ENCODE data around the gene KRTAP9-2. TPM values are rescaled to one million over a fixed set of nuclear protein-coding genes. Genes with fewer than 3 reads are reported as not detected.
"Not testable (repeated sequence)": the region's sequence is repeated elsewhere in the genome, so short reads cannot be mapped to it uniquely, and the experiment has no call there.

Gene KRTAP9-2
- total RNA-seq = not detected

GRCh38 chr17:41226598-41227095 lies at the start of gene KRTAP9-2:
Gene KRTAP9-2 (plus strand): TSS chr17:41226648. CDS start chr17:41226655, 7 bp downstream.
- ATAC-seq (ENCODE audit: low FRiP score); DNase-seq (ENCODE audit: low spot score): not testable (repeated sequence)

- no peak for TF ChIP-seq CTCF (IDR thresholded peaks at IDR 0.05)
- no peak for ATAC-seq (ENCODE audit: low FRiP score)
- no peak for DNase-seq (ENCODE audit: low spot score)
These were observed 49.6 kb upstream of the KRTAP9-2 start for GRCh38 chr17:41176744-41177387.

- DNase-seq (ENCODE audit: low spot score) (no peak), ATAC-seq (ENCODE audit: low FRiP score) (no peak)
- TF ChIP-seq CTCF (IDR thresholded peaks at IDR 0.05) = no peak
These were observed 48.6 kb upstream of the KRTAP9-2 start, which contains the start of gene KRTAP4-2 for GRCh38 chr17:41177727-41178271. Gene KRTAP4-2 (minus strand): TSS chr17:41178221. CDS start chr17:41178164, 57 bp downstream.

GRCh38 chr17:41178341-41178740 lies 48.1 kb upstream of the KRTAP9-2 start:
- ATAC-seq (ENCODE audit: low FRiP score) = no peak

GRCh38 chr17:41178843-41179616 lies 47.4 kb upstream of the KRTAP9-2 start:
- ATAC-seq (ENCODE audit: low FRiP score) = no peak
- DNase-seq (ENCODE audit: low spot score) = no peak

More at GRCh38 chr17:41178341-41178740, 48.1 kb upstream of the KRTAP9-2 start:
- no peak for DNase-seq (ENCODE audit: low spot score)
- TF ChIP-seq CTCF (IDR thresholded peaks at IDR 0.05) = no peak

GRCh38 chr17:41184480-41184961 lies 41.9 kb upstream of the KRTAP9-2 start, which contains the start of gene KRTAP4-1:
Gene KRTAP4-1 (minus strand): TSS chr17:41184911. CDS start chr17:41184854, 57 bp downstream.
- no peak for ATAC-seq (ENCODE audit: low FRiP score)
- no peak for TF ChIP-seq CTCF (IDR thresholded peaks at IDR 0.05)

More at GRCh38 chr17:41178843-41179616, 47.4 kb upstream of the KRTAP9-2 start:
- no peak for TF ChIP-seq CTCF (IDR thresholded peaks at IDR 0.05)

GRCh38 chr17:41185001-41185400 lies 41.4 kb upstream of the KRTAP9-2 start:
- ATAC-seq (ENCODE audit: low FRiP score) = no peak
- no peak for DNase-seq (ENCODE audit: low spot score)
- no peak for TF ChIP-seq CTCF (IDR thresholded peaks at IDR 0.05)

More at GRCh38 chr17:41184480-41184961, 41.9 kb upstream of the KRTAP9-2 start, which contains the start of gene KRTAP4-1:
- DNase-seq (ENCODE audit: low spot score) = no peak
